Stimulated activated CD4-positive, alpha-beta T cell treated with anti-CD3 and anti-CD28 coated beads, Interleukin-2, amount 100 ng/mL, for 24 hours (primary cell): ENCODE data around the gene SSC4D.
A peak's percentile ranks its signal among the peaks of the same experiment; 100 is the strongest.
"Not testable (repeated sequence)": the region's sequence is repeated elsewhere in the genome, so short reads cannot be mapped to it uniquely, and the experiment has no call there.

Experiments used
- DNase-seq, 2 donors: peaks; one replicate each; pipeline ENCODE4 v3.0.0-alpha.2; 2020

SSC4D gene

DNA sequence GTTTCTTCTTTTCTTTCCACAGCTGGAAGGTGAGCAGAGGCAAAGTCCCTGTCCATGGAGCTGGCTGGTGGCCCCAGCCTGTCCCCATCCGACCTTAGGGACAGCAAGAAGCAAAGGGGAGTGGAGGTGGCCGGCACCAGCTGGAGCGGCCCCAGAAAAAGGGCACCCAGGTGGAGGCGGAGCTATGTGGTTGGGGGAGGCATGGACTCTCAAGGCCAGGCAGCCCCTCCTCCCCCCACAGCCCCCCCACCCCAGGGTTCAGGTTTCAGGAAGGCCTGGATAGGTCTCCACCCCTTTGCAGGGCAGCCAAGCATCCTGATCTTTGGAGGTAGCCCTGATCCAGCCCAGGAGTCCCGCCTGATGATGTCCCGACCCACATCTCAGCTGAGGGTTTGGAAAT is at the start of gene SSC4D:
SSC4D (minus strand) TSS at position 161 of the 400 bp plus-strand sequence. CDS start 5,258 bp downstream, outside the sequence.
- no peak for DNase-seq

- DNase-seq: not testable (repeated sequence)
These were observed 49.0 kb upstream of the SSC4D start for GRCh38 chr7:76458504-76458903.

- not testable (repeated sequence) for DNase-seq
These were observed 47.5 kb upstream of the SSC4D start for GRCh38 chr7:76457017-76457416.

- DNase-seq: not testable (repeated sequence)
These were observed 36.1 kb upstream of the SSC4D start for GRCh38 chr7:76445577-76446008.

- DNase-seq: peak in 1 of 2 donors; percentile 16
These were observed 34.3 kb upstream of the SSC4D start for GRCh38 chr7:76443846-76444245.

GRCh38 chr7:76442664-76443446 is 33.4 kb upstream of the SSC4D start:
- DNase-seq: not testable (repeated sequence)

DNA sequence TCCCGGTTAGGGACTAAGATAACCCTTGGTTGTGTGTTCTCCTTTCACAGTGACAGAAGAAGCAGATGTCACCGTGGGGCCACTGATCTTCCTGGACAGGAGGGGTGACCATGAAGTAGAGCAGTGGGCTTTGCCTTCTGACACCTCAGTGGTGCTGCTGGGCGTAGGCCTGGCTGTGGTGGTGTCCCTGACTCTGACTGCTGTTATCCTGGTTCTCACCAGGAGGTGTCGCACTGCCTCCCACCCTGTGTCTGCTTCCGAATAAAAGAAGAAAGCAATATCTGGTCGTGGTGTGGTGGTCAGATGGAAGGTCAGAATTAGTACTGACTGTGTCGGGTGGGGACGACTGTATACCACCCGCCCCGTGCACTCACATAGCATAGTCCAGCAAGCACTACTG is 32.3 kb upstream of the SSC4D start:
- DNase-seq: not testable (repeated sequence)

- not testable (repeated sequence) for DNase-seq
These were observed 30.9 kb upstream of the SSC4D start for GRCh38 chr7:76440404-76440803.

- not testable (repeated sequence) for DNase-seq
These were observed 29.8 kb upstream of the SSC4D start for GRCh38 chr7:76439120-76439888.

DNA sequence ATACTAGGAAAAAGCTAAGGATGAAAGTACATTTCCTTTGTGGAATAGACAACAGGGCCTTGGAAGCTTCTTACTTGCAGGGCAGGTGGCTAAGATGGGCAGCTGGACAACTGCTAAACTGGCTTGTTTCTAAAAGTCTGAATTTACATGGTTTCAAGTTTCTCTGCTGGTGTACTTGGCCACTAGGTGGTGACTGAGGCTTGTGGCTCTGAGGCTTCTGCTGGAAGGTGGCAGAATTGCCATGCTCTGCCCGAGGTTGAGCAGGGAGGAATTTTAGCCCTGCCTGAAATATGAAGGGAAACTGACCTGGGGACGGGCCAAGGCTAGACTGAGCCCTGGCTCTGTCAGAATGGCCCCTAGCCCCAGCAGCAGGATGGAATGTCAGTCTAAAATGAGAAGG is 28.4 kb upstream of the SSC4D start:
- peak; percentile 57 to 60 for DNase-seq

DNA sequence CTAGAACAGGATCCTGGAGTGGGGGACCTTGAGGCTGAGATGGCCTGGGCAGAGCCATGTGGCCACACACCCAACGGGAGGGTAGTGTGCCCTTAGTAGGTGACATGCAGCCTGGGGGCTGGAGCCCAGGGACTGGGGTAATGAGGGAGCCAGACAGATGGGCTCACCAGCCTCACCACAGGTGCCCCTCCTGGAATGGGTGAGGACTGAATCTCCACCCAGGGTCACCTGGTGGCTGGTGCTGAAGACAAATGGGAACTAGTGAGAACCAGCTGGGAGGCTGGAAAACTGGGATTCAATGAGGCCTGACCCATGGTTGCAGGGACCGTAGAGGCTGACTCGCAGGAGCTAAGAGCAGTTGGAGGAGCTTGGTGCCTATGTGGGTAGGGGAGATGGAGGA is 21.3 kb upstream of the SSC4D start:
- DNase-seq: no peak

GRCh38 chr7:76430211-76430610 is 20.7 kb upstream of the SSC4D start:
- no peak for DNase-seq

DNA sequence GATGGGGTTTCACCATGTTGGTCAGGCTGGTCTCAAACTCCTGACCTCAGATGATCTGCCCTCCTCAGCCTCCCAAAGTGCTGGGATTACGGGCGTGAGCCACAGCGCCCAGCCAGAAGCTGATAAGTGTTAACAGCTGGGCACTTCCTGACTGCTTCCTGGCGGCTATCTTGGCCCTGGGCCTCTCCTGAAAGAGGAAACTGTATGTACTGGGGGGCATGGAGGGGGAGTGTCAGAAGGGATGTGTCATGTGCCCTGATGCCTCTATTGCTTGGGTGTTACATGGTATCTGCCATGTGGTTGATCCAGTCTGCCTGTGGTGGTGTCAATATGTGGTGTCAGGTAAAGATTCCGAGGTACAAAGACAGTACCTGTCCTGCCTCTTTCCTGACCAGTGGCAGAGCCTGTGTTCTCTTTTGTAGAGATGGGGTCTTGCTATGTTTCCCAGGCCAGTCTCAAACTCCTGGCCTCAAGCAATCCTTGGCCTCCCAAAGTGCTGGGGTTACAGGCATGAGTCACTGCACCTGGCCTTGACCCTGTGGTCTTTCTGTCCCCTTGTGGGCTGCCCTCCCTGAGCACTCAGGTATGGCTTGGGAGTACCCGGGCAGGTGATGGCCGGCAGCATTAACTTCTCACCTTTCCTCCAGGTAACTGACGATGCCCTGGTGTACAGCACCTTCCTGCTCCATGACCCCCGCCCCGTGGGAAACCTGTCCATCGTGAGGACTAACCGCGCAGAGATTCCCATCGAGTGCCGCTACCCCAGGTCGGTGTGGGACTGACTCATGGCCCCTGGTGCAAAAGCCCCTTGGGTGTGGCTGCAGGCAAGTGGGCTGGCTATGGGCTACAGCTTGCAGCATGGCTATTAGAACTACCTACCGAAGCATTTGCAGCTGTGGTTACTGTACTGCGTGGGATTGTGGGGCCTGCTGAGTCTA is 19.6 kb upstream of the SSC4D start:
- no peak for DNase-seq

DNA sequence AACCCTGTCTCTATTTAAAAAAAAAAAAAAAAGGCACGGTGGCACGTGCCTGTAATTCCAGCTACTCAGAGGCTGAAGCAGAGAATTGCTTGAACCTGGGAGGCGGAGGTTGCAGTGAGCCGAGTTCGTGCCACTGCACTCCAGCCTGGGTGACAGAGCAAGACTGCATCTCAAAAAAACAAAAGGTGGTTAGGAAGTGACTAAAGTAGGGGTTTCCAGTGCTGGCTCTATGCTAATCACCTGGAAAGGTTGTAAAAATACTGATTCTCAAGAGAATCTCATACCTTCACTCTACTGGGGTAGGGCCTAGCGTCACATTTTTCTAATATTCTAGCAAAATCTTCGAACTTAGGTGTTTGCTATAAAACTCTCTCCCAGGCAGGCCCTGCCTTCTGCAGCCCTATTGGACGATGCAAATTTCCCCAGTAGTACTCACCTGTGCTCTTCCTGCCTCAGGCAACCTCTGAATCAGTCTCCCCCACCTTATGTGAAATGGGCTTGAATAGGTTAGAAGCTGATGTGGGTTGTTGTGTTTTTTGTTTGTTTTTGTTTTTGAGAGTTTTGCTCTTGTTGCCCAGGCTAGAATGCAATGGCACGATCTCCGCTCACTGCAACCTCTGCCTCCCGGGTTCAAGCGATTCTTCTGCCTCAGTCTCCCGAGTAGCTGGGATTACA is 18.8 kb upstream of the SSC4D start:
- DNase-seq: no peak

DNA sequence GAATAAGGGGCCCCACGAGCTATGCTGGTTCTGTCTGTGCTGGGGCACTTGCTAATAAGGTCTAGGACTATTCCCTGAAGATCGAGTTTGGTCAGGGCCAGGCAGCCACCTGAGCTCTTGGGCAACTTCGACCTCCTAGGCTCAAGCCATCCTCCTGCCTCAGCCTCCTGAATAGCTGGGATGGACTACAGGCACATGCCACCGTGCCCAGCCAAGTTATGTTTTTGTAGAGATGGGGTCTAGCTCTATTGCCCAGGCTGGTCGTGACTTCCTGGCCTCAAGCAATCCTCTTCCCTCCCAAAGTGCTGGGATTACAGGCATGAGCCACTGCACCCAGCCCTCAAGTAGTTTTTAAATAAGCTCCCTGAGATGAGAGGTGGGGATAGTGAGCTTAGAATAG is 18.1 kb upstream of the SSC4D start:
- DNase-seq: no peak

- no peak for DNase-seq
These were observed 16.7 kb upstream of the SSC4D start for GRCh38 chr7:76426246-76426645.

DNA sequence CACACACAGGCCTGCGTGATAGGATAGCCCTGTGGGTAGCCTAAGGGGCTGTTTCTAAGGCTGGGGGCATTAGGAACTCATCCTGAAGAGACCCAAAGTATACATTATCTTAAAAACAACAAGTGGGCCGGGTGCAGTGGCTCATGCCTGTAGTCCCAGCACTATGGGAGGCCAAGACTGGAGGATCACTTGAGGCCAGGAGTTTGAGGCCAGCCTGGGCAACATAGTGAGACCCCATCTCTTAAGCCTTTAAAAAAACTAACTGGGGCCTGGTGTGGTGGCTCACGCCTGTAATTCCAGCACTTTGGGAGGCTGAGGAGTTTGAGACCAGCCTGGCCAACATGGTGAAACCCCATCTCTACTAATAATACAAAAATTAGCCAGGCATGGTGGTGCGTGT is 16.1 kb upstream of the SSC4D start:
- DNase-seq: not testable (repeated sequence)

DNA sequence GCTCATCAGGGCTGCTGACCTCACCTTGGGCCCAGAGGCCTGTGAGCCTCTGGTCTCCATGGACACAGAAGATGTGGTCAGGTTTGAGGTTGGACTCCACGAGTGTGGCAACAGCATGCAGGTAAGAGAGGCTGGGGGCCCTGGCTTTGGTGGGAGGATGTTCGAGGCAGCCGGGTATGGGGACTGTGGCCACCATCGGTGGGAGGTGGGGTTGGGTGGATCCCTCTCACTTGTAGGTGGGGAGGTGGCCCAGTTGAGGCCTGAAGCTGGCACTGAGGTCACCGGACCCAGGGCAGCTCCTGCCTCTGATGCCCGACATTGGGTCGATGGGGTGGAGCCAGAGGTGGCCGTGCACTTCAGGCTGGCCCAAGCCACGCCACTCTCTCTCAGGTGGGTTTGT is 15.7 kb upstream of the SSC4D start:
- no peak for DNase-seq

DNA sequence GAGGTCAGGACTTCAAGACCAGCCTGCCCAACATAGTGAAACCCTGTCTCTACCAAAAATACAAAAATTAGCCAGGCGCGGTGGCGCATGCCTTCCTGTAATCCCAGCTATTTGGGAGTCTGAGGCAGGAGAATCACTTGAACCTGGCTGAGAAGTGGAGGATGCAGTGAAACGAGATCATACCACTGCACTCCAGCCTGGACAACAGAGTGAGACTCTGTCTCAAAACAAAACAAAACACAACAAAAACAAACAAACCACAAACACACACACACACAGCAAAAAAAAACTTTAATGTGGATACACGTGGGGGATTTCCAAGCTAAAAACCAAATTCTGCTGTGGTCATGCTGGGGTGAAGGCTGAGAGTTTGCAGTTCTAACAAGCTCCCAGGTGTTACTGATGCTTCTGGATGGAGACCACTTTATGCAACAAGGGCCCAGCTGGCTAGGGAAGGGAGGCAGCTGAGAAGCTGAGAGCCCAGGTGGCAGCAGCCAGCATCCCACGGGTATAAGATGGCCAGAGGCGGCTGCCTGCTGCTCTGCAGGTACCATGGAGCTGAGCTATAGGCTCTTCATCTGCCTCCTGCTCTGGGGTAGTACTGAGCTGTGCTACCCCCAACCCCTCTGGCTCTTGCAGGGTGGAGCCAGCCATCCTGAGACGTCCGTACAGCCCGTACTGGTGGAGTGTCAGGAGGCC is 15.1 kb upstream of the SSC4D start, which contains the start of gene ZP3:
ZP3 (plus strand) TSS at position 538 of the 699 bp plus-strand sequence; CDS start at position 553, 15 bp downstream.
- no peak for DNase-seq

DNA sequence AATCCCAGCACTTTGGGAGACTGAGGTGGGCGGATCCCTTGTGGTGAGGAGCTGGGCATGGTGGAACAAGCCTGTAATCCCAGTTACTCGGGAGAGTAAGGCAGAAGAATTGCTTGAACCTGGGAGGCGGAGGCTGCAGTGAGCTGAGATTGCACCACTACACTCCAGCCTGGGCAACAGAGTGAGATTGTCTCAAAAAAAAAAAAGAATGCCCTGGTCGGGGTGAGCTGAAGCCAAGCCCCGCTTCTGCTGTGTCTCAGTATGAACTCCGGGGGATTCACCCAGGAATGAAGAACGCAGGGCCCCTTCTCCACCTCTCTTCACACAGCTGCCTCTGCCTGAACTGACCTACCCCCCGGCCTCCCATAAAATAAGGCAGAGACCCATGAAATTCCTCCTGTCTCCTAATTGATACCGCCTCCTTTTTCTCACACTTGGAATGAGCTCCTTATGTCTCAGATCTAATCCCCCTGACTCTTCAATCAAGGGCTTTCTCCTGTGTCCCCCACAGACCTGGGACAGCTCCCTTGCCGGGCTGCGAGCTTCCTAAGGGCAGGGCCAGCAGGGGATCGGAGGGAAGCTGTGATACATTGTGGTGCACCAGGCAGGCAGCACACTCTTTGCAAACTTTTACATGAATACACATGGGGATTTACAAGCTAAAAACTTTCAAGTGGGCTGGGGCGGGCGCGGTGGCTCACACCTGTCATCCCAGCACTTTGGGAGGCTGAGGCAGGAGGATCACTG is 14.3 kb upstream of the SSC4D start:
- no peak for DNase-seq

DNA sequence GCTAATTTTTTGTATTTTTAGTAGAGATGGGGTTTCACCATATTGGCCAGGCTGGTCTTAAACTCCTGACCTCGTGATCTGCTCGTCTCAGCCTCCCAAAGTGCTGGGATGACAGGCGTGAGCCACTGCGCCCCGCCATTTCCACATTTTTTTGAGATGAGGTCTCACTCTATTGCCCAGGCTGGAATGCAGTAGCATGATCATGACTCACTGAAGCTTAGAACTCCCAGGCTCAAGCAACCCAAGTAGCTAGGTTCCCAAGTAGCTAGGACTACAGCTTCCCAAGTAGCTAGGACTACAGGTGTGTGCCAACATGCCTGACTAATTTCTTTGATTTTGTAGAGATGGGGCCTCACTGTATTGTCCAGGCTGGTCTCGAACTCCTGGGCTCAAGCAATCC is 11.6 kb upstream of the SSC4D start:
- not testable (repeated sequence) for DNase-seq
